SK-N-SH (cell line): ENCODE results near the gene CEP250. TPM values are rescaled to one million over a fixed set of nuclear protein-coding genes. Genes with fewer than 3 reads are reported as not detected.

ENCODE experiments used
- CTCF ChIA-PET: fragments of 300-600, 350-600 bp; formaldehyde crosslinking; extraction: SDS; loops from one replicate; lab custom pipeline; 2021; lab: Yijun Ruan, JAX
- POLR2A ChIA-PET: fragments of 350-600 bp; sonication (Branson Sonifier 250); formaldehyde crosslinking; extraction: SDS; loops from one replicate; lab custom pipeline; 2020; ENCODE audit warnings: antibody characterized with exemption, inconsistent platforms; lab: Yijun Ruan, JAX
- DNase-seq: peaks from one replicate; pipeline ENCODE4 v3.0.0; 2012
- H2AFZ ChIP-seq: fragments of 200-600 bp; sonication (generic); 2 replicates; pipeline ENCODE4 v1.8.1; 2016; ENCODE audit warnings: antibody characterized with exemption, mild to moderate bottlenecking, low read depth
- H3F3A ChIP-seq: fragments of 200-600 bp; sonication (generic); replicated peaks from 2 replicates; pipeline ENCODE3; 2016; ENCODE audit warnings: antibody characterized with exemption, mild to moderate bottlenecking; ENCODE audit not compliant: insufficient read depth
- H3K27ac ChIP-seq, 2 experiments: fragments of 200-500 bp in 1 of 2; fragments of 200-600 bp in 1 of 2; sonication (Bioruptor generic) in 1 of 2; sonication (generic), shearing (Covaris generic) in 1 of 2; 2 replicates each; pipeline versions ENCODE4 v1.5.1 to v1.6.1; 2014 to 2016; ENCODE audit warnings: low read depth in 2 of 2, inconsistent platforms in 1 of 2, low read length in 1 of 2, mild to moderate bottlenecking in 1 of 2, mixed read lengths in 1 of 2
- H3K27me3 ChIP-seq: fragments of 200-600 bp; sonication (generic), shearing (Covaris generic); 2 replicates; pipeline ENCODE4 v1.6.1; 2016; ENCODE audit warnings: mixed run types; ENCODE audit not compliant: insufficient read depth
- H3K36me3 ChIP-seq, 2 experiments: fragments of 200-500 bp in 1 of 2; fragments of 200-600 bp in 1 of 2; sonication (Bioruptor generic) in 1 of 2; sonication (generic) in 1 of 2; replicated peaks in 1 of 2; 2 replicates each; pipeline versions ENCODE3 to v1.5.1; 2014 to 2016; ENCODE audit warnings: low read length in 1 of 2, mild to moderate bottlenecking in 1 of 2; ENCODE audit not compliant: insufficient read depth in 2 of 2, control insufficient read depth in 1 of 2
- H3K4me1 ChIP-seq, 2 experiments: fragments of 200-500 bp in 1 of 2; fragments of 200-600 bp in 1 of 2; sonication (Bioruptor generic) in 1 of 2; sonication (generic), shearing (Covaris generic) in 1 of 2; 2 replicates each; pipeline versions ENCODE4 v1.5.1 to v1.6.1; 2014 to 2016; ENCODE audit warnings: low read depth in 1 of 2, low read length in 1 of 2, mixed run types in 1 of 2; ENCODE audit not compliant: insufficient read depth in 2 of 2, control insufficient read depth in 1 of 2
- H3K4me2 ChIP-seq: fragments of 200-600 bp; sonication (generic), shearing (Covaris generic); 2 replicates; pipeline ENCODE4 v1.6.1; 2017; ENCODE audit warnings: mixed run types
- H3K4me3 ChIP-seq, 2 experiments: fragments of 200-500 bp in 1 of 2; fragments of 200-600 bp in 1 of 2; sonication (Bioruptor generic) in 1 of 2; sonication (generic), shearing (Covaris generic) in 1 of 2; 2 replicates each; pipeline versions ENCODE4 v1.5.1 to v1.8.1; 2014 to 2016; ENCODE audit warnings: low read depth in 2 of 2, inconsistent platforms in 1 of 2, low read length in 1 of 2, mild to moderate bottlenecking in 1 of 2, mixed read lengths in 1 of 2, moderate library complexity in 1 of 2
- H3K79me2 ChIP-seq: fragments of 200-600 bp; sonication (generic); 2 replicates; pipeline ENCODE4 v1.8.1; 2017; ENCODE audit warnings: mild to moderate bottlenecking; ENCODE audit not compliant: insufficient read depth
- H3K9ac ChIP-seq: fragments of 200-600 bp; sonication (generic); 2 replicates; pipeline ENCODE4 v1.6.1; 2017; ENCODE audit warnings: mixed run types
- H3K9me2 ChIP-seq: fragments of 200-600 bp; sonication (generic); 2 replicates; pipeline ENCODE4 v1.6.1; 2017; ENCODE audit warnings: mixed run types
- H3K9me3 ChIP-seq: fragments of 200-600 bp; sonication (generic); 2 replicates; pipeline ENCODE4 v1.6.1; 2017; ENCODE audit warnings: mixed run types, mild to moderate bottlenecking, moderate library complexity
- H4K20me1 ChIP-seq: fragments of 200-600 bp; sonication (generic); 2 replicates; pipeline ENCODE4 v1.6.1; 2017; ENCODE audit warnings: mild to moderate bottlenecking, mixed run types; ENCODE audit not compliant: insufficient read depth
- CHD2 ChIP-seq: fragments of 150-350 bp; IDR thresholded peaks from 2 replicates; pipeline ENCODE4 v1.6.1; 2018; ENCODE audit warnings: low read length; ENCODE audit not compliant: partially characterized antibody
- FOSL2 ChIP-seq: IDR thresholded peaks from 2 replicates; pipeline ENCODE4 v1.4.0; 2012; ENCODE audit warnings: low read depth, mild to moderate bottlenecking, moderate library complexity, borderline replicate concordance
- GABPA ChIP-seq: IDR thresholded peaks from 2 replicates; pipeline ENCODE4 v1.4.0; 2012; ENCODE audit warnings: low read depth, mild to moderate bottlenecking
- IRF3 ChIP-seq: fragments of 150-350 bp; IDR thresholded peaks from 2 replicates; pipeline ENCODE4 v1.6.1; 2016; ENCODE audit warnings: mild to moderate bottlenecking, low read depth, low read length
- JUND ChIP-seq: IDR thresholded peaks from 2 replicates; pipeline ENCODE4 v1.4.0; 2012
- MAX ChIP-seq: IDR thresholded peaks from 2 replicates; pipeline ENCODE4 v1.4.0; 2012; ENCODE audit warnings: low read depth
- NFIC ChIP-seq: IDR thresholded peaks from 2 replicates; pipeline ENCODE4 v1.4.0; 2012; ENCODE audit warnings: borderline replicate concordance
- NRF1 ChIP-seq: IDR thresholded peaks from 2 replicates; pipeline ENCODE4 v1.6.1; 2012; ENCODE audit warnings: low read depth, mild to moderate bottlenecking, low read length
- PBX3 ChIP-seq: IDR thresholded peaks from 2 replicates; pipeline ENCODE4; 2012
- POLR2AphosphoS5 ChIP-seq: IDR thresholded peaks from 2 replicates; pipeline ENCODE4 v1.6.1; 2012; ENCODE audit warnings: low read depth, low read length
- RAD21 ChIP-seq: IDR thresholded peaks from 2 replicates; pipeline ENCODE4 v1.6.1; 2012; ENCODE audit warnings: mild to moderate bottlenecking, low read length
- RCOR1 ChIP-seq: fragments of 150-350 bp; IDR thresholded peaks from 2 replicates; pipeline ENCODE4 v1.6.1; 2017; ENCODE audit warnings: antibody characterized with exemption, low read length
- RFX5 ChIP-seq: IDR thresholded peaks from 2 replicates; pipeline ENCODE4 v1.6.1; 2012; ENCODE audit warnings: mild to moderate bottlenecking, improper control_type of control experiment, low read length
- SIN3A ChIP-seq: IDR thresholded peaks from 2 replicates; pipeline ENCODE4 v1.6.1; 2012; ENCODE audit warnings: low read depth, mild to moderate bottlenecking, low read length, moderate library complexity, borderline replicate concordance
- SMC3 ChIP-seq: IDR thresholded peaks from 2 replicates; pipeline ENCODE4 v1.6.1; 2012; ENCODE audit warnings: low read depth, low read length, improper control_type of control experiment
- TAF1 ChIP-seq: IDR thresholded peaks from 2 replicates; pipeline ENCODE4 v1.6.1; 2012; ENCODE audit warnings: low read depth, mild to moderate bottlenecking, low read length, moderate library complexity, borderline replicate concordance
- USF2 ChIP-seq: fragments of 150-350 bp; IDR thresholded peaks from 2 replicates; pipeline ENCODE4 v1.6.1; 2017; ENCODE audit warnings: antibody characterized with exemption, low read length, low read depth, borderline replicate concordance
- ZBTB33 ChIP-seq: IDR thresholded peaks from 2 replicates; pipeline ENCODE4 v1.4.0; 2012; ENCODE audit warnings: low read depth, borderline replicate concordance
- WGBS: methylation state at CpG from one replicate; pipeline ENCODE4 v1.1.6; 2017; ENCODE audit warnings: low lambda C conversion rate; 5-methylcytosine and 5-hydroxymethylcytosine counted together
- polyA plus RNA-seq, 3 experiments: library from polyadenylated mRNA; depleted of rRNA; stranded (reverse); fragments of >200 nt; gene quantifications; 2 replicates each; pipeline ENCODE4 v1.2.3, GENCODE V29; 2012

CEP250 gene
- polyA plus RNA-seq, 1 of the 3 experiments (the other 2 are of a cell fraction) = 13.3 TPM

GRCh38 chr20:35497780-35498189, 42.4 kb downstream of the CEP250 start:
- POLR2A ChIA-PET = interaction anchor here (0.6 kb wide), 1 partner anchor 9 kb away, joined by 3 read pairs; no protein-coding TSS in a partner anchor

GRCh38 chr20:35499271-35499670, 43.9 kb downstream of the CEP250 start:
- CTCF ChIA-PET = interaction anchor here (1.2 kb wide), 1 partner anchor 120 kb away, joined by 4 read pairs; no protein-coding TSS in a partner anchor
- Histone ChIP-seq H3K4me2 (no peak overlapping the region), H3K27ac (no peak overlapping the region), H3K9me3 (no peaks in the 10 kb centered on the region), H3K36me3 (peaks cover 32 to 80% of the 10 kb centered on the region in 2 experiments), H3K79me2 (no peaks in the 10 kb centered on the region), H3K27me3 (no peaks in the 10 kb centered on the region), H3K9ac (no peak overlapping the region), H4K20me1 (no peaks in the 10 kb centered on the region), H2AFZ (no peak overlapping the region), H3K4me3 (no peak overlapping the region), H3K4me1 (peaks cover 0 to 2% of the 10 kb centered on the region in 2 experiments; a peak in 1 of 4 replicates), H3K9me2 (no peaks in the 10 kb centered on the region), H3F3A (no peaks in the 10 kb centered on the region)
- POLR2A ChIA-PET = no interaction called here
- no peak for DNase-seq
- WGBS = 95% methylated on average over 1 of the region's 1 CpG
- TF ChIP-seq SMC3 = no peak
- no peak for TF ChIP-seq POLR2AphosphoS5
- TF ChIP-seq CHD2 = no peak
- TF ChIP-seq RAD21 = no peak
- no peak for TF ChIP-seq GABPA
- no peak for TF ChIP-seq PBX3
- TF ChIP-seq NRF1 = no peak
- no peak for TF ChIP-seq JUND
- no peak for TF ChIP-seq RCOR1
- TF ChIP-seq RFX5 = no peak
- no peak for TF ChIP-seq NFIC
- no peak for TF ChIP-seq TAF1
- TF ChIP-seq MAX = no peak
- no peak for TF ChIP-seq SIN3A
- TF ChIP-seq IRF3 = no peak
- no peak for TF ChIP-seq USF2

More at GRCh38 chr20:35497780-35498189, 42.4 kb downstream of the CEP250 start:
- H3K4me2 ChIP-seq = no peak overlapping the region
- H3K9me3 ChIP-seq = no peaks in the 10 kb centered on the region
- peaks cover 38 to 77% of the 10 kb centered on the region in 2 experiments for H3K36me3 ChIP-seq
- no peaks in the 10 kb centered on the region for H3K4me1 ChIP-seq
- H3K4me3 ChIP-seq = no peak overlapping the region
- CTCF ChIA-PET = interaction anchor here (3.2 kb wide), 1 partner anchor 34 kb away, joined by 12 read pairs; no protein-coding TSS in a partner anchor
- H3K27me3 ChIP-seq = no peaks in the 10 kb centered on the region
- no peak for DNase-seq
- no peaks in the 10 kb centered on the region for H4K20me1 ChIP-seq
- no peaks in the 10 kb centered on the region for H3K9me2 ChIP-seq
- H3F3A ChIP-seq = no peaks in the 10 kb centered on the region
- no peak overlapping the region for H2AFZ ChIP-seq
- no peak overlapping the region for H3K27ac ChIP-seq
- 100% methylated on average over 3 of the region's 9 CpGs for WGBS
- H3K9ac ChIP-seq = no peak overlapping the region
- no peaks in the 10 kb centered on the region for H3K79me2 ChIP-seq
- no peak for TF ChIP-seq JUND
- TF ChIP-seq ZBTB33 = no peak
- no peak for TF ChIP-seq FOSL2
